HepG2 (cell line): ENCODE data around the gene CNTN2.

ENCODE experiments used
- ATF7 ChIP-seq, 2 experiments: fragments of 450-650 bp in 1 of 2; sonication (generic) in 1 of 2; formaldehyde crosslinking in 1 of 2; IDR thresholded peaks; 2 replicates each; pipeline versions ENCODE4 v1.4.0 to v1.6.1; 2016 to 2020; ENCODE audit warnings: antibody characterized with exemption in 1 of 2, mild to moderate bottlenecking in 1 of 2, missing genetic modification reagents in 1 of 2
- BRCA1 ChIP-seq: sonication (generic); formaldehyde crosslinking; IDR thresholded peaks from 2 replicates; pipeline ENCODE4 v1.4.0; 2020; ENCODE audit warnings: missing genetic modification reagents
- CCAR2 ChIP-seq: fragments of 200-400 bp; formaldehyde crosslinking; optimal IDR thresholded peaks from 2 replicates; pipeline ENCODE3; 2018; ENCODE audit warnings: low read depth, mild to moderate bottlenecking, low read length, moderate library complexity
- CTCF ChIP-seq: sonication (generic); formaldehyde crosslinking; IDR thresholded peaks from 2 replicates; pipeline ENCODE4 v1.5.0; 2020; ENCODE audit warnings: mild to moderate bottlenecking, missing genetic modification reagents, moderate library complexity
- GATAD2A ChIP-seq: IDR thresholded peaks from 2 replicates; pipeline ENCODE4 v1.6.1; 2016
- PCBP1 ChIP-seq: fragments of 200-400 bp; formaldehyde crosslinking; IDR thresholded peaks from 2 replicates; pipeline ENCODE4 v1.6.1; 2017; ENCODE audit warnings: mild to moderate bottlenecking, low read depth, low read length, borderline replicate concordance
- PHF20 ChIP-seq: sonication (generic); formaldehyde crosslinking; IDR thresholded peaks from 2 replicates; pipeline ENCODE4 v1.5.0; 2020; ENCODE audit warnings: mild to moderate bottlenecking, missing genetic modification reagents
- PRPF4 ChIP-seq: fragments of 200-400 bp; formaldehyde crosslinking; IDR thresholded peaks from 2 replicates; pipeline ENCODE4 v1.6.1; 2016; ENCODE audit warnings: low read length, low read depth; ENCODE audit not compliant: poor library complexity, severe bottlenecking
- SMAD9 ChIP-seq: sonication (generic); formaldehyde crosslinking; IDR thresholded peaks from 2 replicates; pipeline ENCODE4 v1.5.1; 2020; ENCODE audit warnings: mild to moderate bottlenecking, missing genetic modification reagents
- SMC3 ChIP-seq: IDR thresholded peaks from 2 replicates; pipeline ENCODE4 v1.6.1; 2011; ENCODE audit warnings: low read length, improper control_type of control experiment
- ZKSCAN1 ChIP-seq: fragments of 150-350 bp; IDR thresholded peaks from 2 replicates; pipeline ENCODE4 v1.6.1; 2014; ENCODE audit warnings: low read length
- ZNF230 ChIP-seq: sonication (generic); formaldehyde crosslinking; IDR thresholded peaks from 2 replicates; pipeline ENCODE4 v1.4.0; 2020; ENCODE audit warnings: mild to moderate bottlenecking, missing genetic modification reagents
- ZNF274 ChIP-seq: sonication (generic); formaldehyde crosslinking; IDR thresholded peaks from 2 replicates; pipeline ENCODE4 v1.5.1; 2020; ENCODE audit warnings: mild to moderate bottlenecking, missing genetic modification reagents

- no peak for TF ChIP-seq CCAR2
- no peak for TF ChIP-seq ZNF274
- TF ChIP-seq GATAD2A (CRISPR knock-in tag): no peak
- TF ChIP-seq CTCF (CRISPR knock-in tag): no peak
- no peak for TF ChIP-seq PCBP1
- no peak for TF ChIP-seq SMC3
- TF ChIP-seq PRPF4: no peak
- no peak for TF ChIP-seq ZNF230 (CRISPR knock-in tag)
- no peak for TF ChIP-seq SMAD9 (CRISPR knock-in tag)
- no peak for TF ChIP-seq ATF7 (IDR thresholded peaks at IDR 0.05)
- no peak for TF ChIP-seq ATF7 (CRISPR knock-in tag; IDR thresholded peaks at IDR 0.05)
- TF ChIP-seq BRCA1: no peak
- TF ChIP-seq PHF20 (CRISPR knock-in tag): no peak
- TF ChIP-seq ZKSCAN1: no peak
Observed at GRCh38 chr1:205013683-205014367, 29.2 kb upstream of the CNTN2 start.
